ENCODE results near the gene SPDYE4. TPM values are rescaled to one million over a fixed set of nuclear protein-coding genes. Genes with fewer than 3 reads are reported as not detected.
"Not testable (repeated sequence)": the region's sequence is repeated elsewhere in the genome, so short reads cannot be mapped to it uniquely, and the experiment has no call there.

Gene SPDYE4
- total RNA-seq, 1 donor from 2014 or later: not detected

DNA sequence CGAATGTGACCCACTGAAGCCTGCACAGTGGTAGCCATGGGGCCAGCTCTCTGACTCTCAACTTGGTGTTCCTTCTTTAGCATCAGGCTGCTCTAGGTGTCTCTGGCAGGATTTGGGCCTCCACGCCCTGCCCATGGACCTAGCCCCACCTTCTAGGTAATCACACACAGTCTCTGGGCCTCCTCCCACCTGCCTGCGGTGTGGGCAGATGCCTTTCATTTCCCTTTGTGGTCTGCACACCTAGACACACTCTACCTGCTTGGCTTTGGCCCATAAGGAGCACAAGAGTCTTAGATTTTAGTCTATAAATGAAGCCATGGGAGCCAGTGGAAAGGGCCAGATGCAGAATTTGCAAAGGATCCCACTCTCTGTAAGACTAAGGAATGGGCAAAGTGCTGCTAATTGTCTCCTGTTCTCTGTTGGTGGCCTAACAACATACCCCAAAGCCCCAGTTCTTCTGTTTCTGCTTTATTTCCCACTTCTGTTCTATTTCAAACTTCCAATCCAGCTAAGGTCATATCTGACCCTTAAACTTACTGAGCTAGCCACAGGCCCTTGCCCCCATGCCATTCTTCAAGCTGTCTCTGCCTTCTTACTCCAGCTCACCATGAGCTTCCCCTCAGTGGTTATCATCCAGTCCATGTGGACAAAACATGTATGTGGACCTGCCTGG, 48.0 kb upstream of the SPDYE4 start:
- peaks cover 6% of the 10 kb centered on the region for H3K27me3 ChIP-seq (ENCODE audit: insufficient read depth, low read length)
- H3K4me2 ChIP-seq (ENCODE audit: low read length): no peak overlapping the region
- Mint-ChIP-seq H3K4me1 (ENCODE audit: low read depth, unreplicated experiment) (peaks cover 3% of the 10 kb centered on the region), H3K4me3 (ENCODE audit: unreplicated experiment) (peak overlapping the region; percentile 4), H3K9me3 (ENCODE audit: unreplicated experiment) (peaks cover 14% of the 10 kb centered on the region), H3K36me3 (ENCODE audit: low read depth, unreplicated experiment) (peaks cover 4% of the 10 kb centered on the region), H3K27me3 (ENCODE audit: low read depth, unreplicated experiment) (peaks cover 38% of the 10 kb centered on the region), H3K27ac (ENCODE audit: unreplicated experiment) (no peak overlapping the region)
- DNase-seq (ENCODE audit: low read depth) (no peak), FAIRE-seq (no peak)
- H3K79me2 ChIP-seq (ENCODE audit: insufficient read depth, low read length): no peaks in the 10 kb centered on the region
- no peak for TF ChIP-seq EZH2 (IDR thresholded peaks at IDR 0.05; ENCODE audit: insufficient read depth, low read length)
- TF ChIP-seq, protein P1, sequence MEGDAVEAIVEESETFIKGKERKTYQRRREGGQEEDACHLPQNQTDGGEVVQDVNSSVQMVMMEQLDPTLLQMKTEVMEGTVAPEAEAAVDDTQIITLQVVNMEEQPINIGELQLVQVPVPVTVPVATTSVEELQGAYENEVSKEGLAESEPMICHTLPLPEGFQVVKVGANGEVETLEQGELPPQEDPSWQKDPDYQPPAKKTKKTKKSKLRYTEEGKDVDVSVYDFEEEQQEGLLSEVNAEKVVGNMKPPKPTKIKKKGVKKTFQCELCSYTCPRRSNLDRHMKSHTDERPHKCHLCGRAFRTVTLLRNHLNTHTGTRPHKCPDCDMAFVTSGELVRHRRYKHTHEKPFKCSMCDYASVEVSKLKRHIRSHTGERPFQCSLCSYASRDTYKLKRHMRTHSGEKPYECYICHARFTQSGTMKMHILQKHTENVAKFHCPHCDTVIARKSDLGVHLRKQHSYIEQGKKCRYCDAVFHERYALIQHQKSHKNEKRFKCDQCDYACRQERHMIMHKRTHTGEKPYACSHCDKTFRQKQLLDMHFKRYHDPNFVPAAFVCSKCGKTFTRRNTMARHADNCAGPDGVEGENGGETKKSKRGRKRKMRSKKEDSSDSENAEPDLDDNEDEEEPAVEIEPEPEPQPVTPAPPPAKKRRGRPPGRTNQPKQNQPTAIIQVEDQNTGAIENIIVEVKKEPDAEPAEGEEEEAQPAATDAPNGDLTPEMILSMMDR (IDR thresholded peaks at IDR 0.05; ENCODE audit: insufficient read depth, low read depth, low read length): no peak
- no peak overlapping the region for H3K9ac ChIP-seq (ENCODE audit: low read length)
- no peak overlapping the region for H3K27ac ChIP-seq (ENCODE audit: low read depth, low read length)
- no peak overlapping the region for H3K4me3 ChIP-seq (ENCODE audit: insufficient read depth, low read depth, low read length)
- H2AFZ ChIP-seq (ENCODE audit: low read depth, low read length): no peak overlapping the region
- H3K36me3 ChIP-seq (ENCODE audit: insufficient read depth, low read length): no peaks in the 10 kb centered on the region
- no peaks in the 10 kb centered on the region for H3K9me3 ChIP-seq (ENCODE audit: insufficient read depth, low read depth, low read length)
- no peaks in the 10 kb centered on the region for H3K4me1 ChIP-seq (ENCODE audit: insufficient read depth, low read length)
- H4K20me1 ChIP-seq (ENCODE audit: insufficient read depth, low read length): no peaks in the 10 kb centered on the region

GRCh38 chr17:8805396-8805795, 47.0 kb upstream of the SPDYE4 start:
- Mint-ChIP-seq H3K27me3 (ENCODE audit: low read depth, unreplicated experiment) (peaks cover 39% of the 10 kb centered on the region), H3K9me3 (ENCODE audit: unreplicated experiment) (peaks cover 14% of the 10 kb centered on the region)
- not testable (repeated sequence) for H3K36me3 ChIP-seq (ENCODE audit: insufficient read depth, low read length); H3K4me1 ChIP-seq (ENCODE audit: insufficient read depth, low read length); H3K9me3 ChIP-seq (ENCODE audit: insufficient read depth, low read depth, low read length); H3K9ac ChIP-seq (ENCODE audit: low read length); H3K27ac ChIP-seq (ENCODE audit: low read depth, low read length); H3K27me3 ChIP-seq (ENCODE audit: insufficient read depth, low read length); H3K4me3 Mint-ChIP-seq (ENCODE audit: unreplicated experiment); H3K27ac Mint-ChIP-seq (ENCODE audit: unreplicated experiment); H3K36me3 Mint-ChIP-seq (ENCODE audit: low read depth, unreplicated experiment); H3K4me1 Mint-ChIP-seq (ENCODE audit: low read depth, unreplicated experiment); H2AFZ ChIP-seq (ENCODE audit: low read depth, low read length); FAIRE-seq; H3K4me3 ChIP-seq (ENCODE audit: insufficient read depth, low read depth, low read length); H4K20me1 ChIP-seq (ENCODE audit: insufficient read depth, low read length); H3K79me2 ChIP-seq (ENCODE audit: insufficient read depth, low read length); H3K4me2 ChIP-seq (ENCODE audit: low read length); DNase-seq (ENCODE audit: low read depth)

DNA sequence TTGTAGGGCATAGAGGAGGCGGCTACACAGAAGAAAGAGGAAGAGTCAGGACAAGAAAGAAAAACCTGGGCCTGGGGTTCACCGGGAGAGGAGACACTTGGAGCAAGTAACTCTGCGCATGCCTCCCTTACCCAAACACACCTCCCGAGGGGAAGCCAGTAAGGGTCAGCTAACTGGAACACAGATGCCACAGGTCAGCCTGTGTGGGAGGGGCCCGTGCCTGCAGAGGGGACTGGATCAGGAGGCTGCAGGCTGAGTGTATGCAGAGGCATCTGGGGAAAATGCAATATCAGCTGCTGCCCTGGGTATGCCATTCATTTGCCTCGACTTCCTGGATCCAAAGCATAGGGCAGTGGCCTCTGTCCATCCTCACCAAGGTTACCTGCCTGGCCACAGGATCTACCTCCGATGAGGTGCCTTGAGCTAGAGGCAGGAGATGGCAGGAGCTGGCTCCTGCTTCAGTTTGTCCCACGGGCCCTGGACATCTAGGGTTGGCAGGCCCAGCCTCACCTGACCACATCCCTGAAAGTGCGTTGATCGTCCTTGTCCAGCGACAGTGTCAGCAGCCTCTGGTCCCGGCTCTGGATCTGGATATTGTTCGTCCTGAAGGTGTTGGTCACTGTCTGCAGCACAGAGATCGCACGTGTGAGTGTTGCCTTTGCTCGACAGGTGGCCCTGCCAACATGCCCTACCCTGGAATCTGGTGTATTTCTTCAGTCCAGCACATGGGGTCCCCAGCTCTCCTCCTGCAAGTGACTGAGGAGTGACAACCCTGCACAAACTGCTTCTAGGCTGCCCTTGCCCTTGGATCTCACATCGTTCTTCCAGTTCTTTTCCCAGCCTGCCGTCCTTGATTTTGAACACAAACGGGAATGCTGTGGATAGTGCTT, 45.4 kb upstream of the SPDYE4 start:
- Histone ChIP-seq H3K4me3 (ENCODE audit: insufficient read depth, low read depth, low read length) (no peak overlapping the region), H3K36me3 (ENCODE audit: insufficient read depth, low read length) (no peaks in the 10 kb centered on the region), H3K4me1 (ENCODE audit: insufficient read depth, low read length) (no peaks in the 10 kb centered on the region), H3K27me3 (ENCODE audit: insufficient read depth, low read length) (peaks cover 7% of the 10 kb centered on the region), H3K79me2 (ENCODE audit: insufficient read depth, low read length) (no peaks in the 10 kb centered on the region), H2AFZ (ENCODE audit: low read depth, low read length) (no peak overlapping the region), H3K4me2 (ENCODE audit: low read length) (no peak overlapping the region), H3K9ac (ENCODE audit: low read length) (no peak overlapping the region), H3K27ac (ENCODE audit: low read depth, low read length) (no peak overlapping the region), H3K9me3 (ENCODE audit: insufficient read depth, low read depth, low read length) (no peaks in the 10 kb centered on the region), H4K20me1 (ENCODE audit: insufficient read depth, low read length) (no peaks in the 10 kb centered on the region)
- Mint-ChIP-seq H3K9me3 (ENCODE audit: unreplicated experiment) (peaks cover 9% of the 10 kb centered on the region), H3K4me3 (ENCODE audit: unreplicated experiment) (no peak overlapping the region), H3K36me3 (ENCODE audit: low read depth, unreplicated experiment) (peaks cover 4% of the 10 kb centered on the region), H3K27me3 (ENCODE audit: low read depth, unreplicated experiment) (peaks cover 36% of the 10 kb centered on the region), H3K27ac (ENCODE audit: unreplicated experiment) (no peak overlapping the region), H3K4me1 (ENCODE audit: low read depth, unreplicated experiment) (peaks cover 8% of the 10 kb centered on the region)
- TF ChIP-seq, protein P1 (IDR thresholded peaks at IDR 0.05; ENCODE audit: insufficient read depth, low read depth, low read length): no peak
- TF ChIP-seq EZH2 (IDR thresholded peaks at IDR 0.05; ENCODE audit: insufficient read depth, low read length): no peak
- no peak for DNase-seq (ENCODE audit: low read depth)
- no peak for FAIRE-seq

All from astrocyte (in vitro differentiated cells and primary cell).